ENCODE data around the gene GLYR1.

- TF ChIP-seq POLR2A (IDR thresholded peaks at IDR 0.05) (no peak), CTCF (IDR thresholded peaks at IDR 0.05) (no peak), POLR2AphosphoS5 (IDR thresholded peaks at IDR 0.05) (no peak)
Observed at GRCh38 chr16:4831616-4832015, 15.5 kb downstream of the GLYR1 start.
